GM23248 (cell line): ENCODE data around the gene TPO.

Experiments used
- EZH2 ChIP-seq: fragments of 200-600 bp; sonication (generic); IDR thresholded peaks from 2 replicates; pipeline ENCODE4 v1.6.1; 2018; ENCODE audit warnings: antibody characterized with exemption, mild to moderate bottlenecking; ENCODE audit not compliant: insufficient read depth, poor library complexity, severe bottlenecking
- EZH2phosphoT487 ChIP-seq: fragments of 200-600 bp; sonication (generic); IDR thresholded peaks from 2 replicates; pipeline ENCODE4 v1.6.1; 2018; ENCODE audit warnings: antibody characterized with exemption, moderate library complexity, mild to moderate bottlenecking, low read depth; ENCODE audit not compliant: insufficient read depth

GRCh38 chr2:1552611-1553010, 139.3 kb downstream of the TPO start:
- TF ChIP-seq EZH2phosphoT487 (no peak), EZH2 (no peak)
